A549 (cell line): Measurements from ENCODE around the gene AHCYL2.

Source experiments
- CBX2 ChIP-seq: fragments of 200-600 bp; sonication (generic); IDR thresholded peaks from 2 replicates; pipeline ENCODE4 v1.6.1; 2016; ENCODE audit warnings: low read depth, mild to moderate bottlenecking, borderline replicate concordance
- JUNB ChIP-seq: fragments of >200 bp; sonication (Bioruptor Twin); formaldehyde crosslinking; IDR thresholded peaks from 2 replicates; pipeline ENCODE4 v1.6.1; 2016
- KDM5A ChIP-seq: fragments of 200-600 bp; sonication (generic); IDR thresholded peaks from 2 replicates; pipeline ENCODE4 v1.6.1; 2016; ENCODE audit warnings: antibody characterized with exemption, mild to moderate bottlenecking
- NFE2L2 ChIP-seq: fragments of 150-350 bp; conservative IDR thresholded peaks from 2 replicates; pipeline ENCODE4 v1.6.1; 2014; ENCODE audit warnings: low read length
- NR3C1 ChIP-seq: fragments of >200 bp; sonication (Bioruptor Twin); formaldehyde crosslinking; IDR thresholded peaks from 3 replicates; pipeline ENCODE4 v1.6.1; 2017
- PHF8 ChIP-seq: fragments of 200-600 bp; sonication (generic); IDR thresholded peaks from 2 replicates; pipeline ENCODE4 v1.6.1; 2016; ENCODE audit warnings: low read depth, mild to moderate bottlenecking, antibody characterized with exemption, moderate library complexity, borderline replicate concordance
- POLR2A ChIP-seq: IDR thresholded peaks from 2 replicates; pipeline ENCODE4 v1.6.1; 2012; ENCODE audit warnings: mild to moderate bottlenecking, low read length
- SMC3 ChIP-seq: fragments of >200 bp; sonication (Bioruptor Twin); formaldehyde crosslinking; IDR thresholded peaks from 3 replicates; pipeline ENCODE4 v1.6.1; 2018; ENCODE audit warnings: inconsistent platforms
- TF ChIP-seq, protein P1 (sequence below): fragments of >200 bp; sonication (Bioruptor Twin); formaldehyde crosslinking; IDR thresholded peaks from 3 replicates; pipeline ENCODE4 v1.5.1; 2016
- TF ChIP-seq, protein P2 (sequence below): fragments of 150-350 bp; IDR thresholded peaks from 2 replicates; pipeline ENCODE4 v1.6.1; 2014; ENCODE audit warnings: low read depth, mild to moderate bottlenecking, low read length
- TF ChIP-seq, protein P3 (sequence below): fragments of 450-650 bp; IDR thresholded peaks from 2 replicates; pipeline ENCODE4 v1.6.1; 2014; ENCODE audit warnings: antibody characterized with exemption

DNA sequence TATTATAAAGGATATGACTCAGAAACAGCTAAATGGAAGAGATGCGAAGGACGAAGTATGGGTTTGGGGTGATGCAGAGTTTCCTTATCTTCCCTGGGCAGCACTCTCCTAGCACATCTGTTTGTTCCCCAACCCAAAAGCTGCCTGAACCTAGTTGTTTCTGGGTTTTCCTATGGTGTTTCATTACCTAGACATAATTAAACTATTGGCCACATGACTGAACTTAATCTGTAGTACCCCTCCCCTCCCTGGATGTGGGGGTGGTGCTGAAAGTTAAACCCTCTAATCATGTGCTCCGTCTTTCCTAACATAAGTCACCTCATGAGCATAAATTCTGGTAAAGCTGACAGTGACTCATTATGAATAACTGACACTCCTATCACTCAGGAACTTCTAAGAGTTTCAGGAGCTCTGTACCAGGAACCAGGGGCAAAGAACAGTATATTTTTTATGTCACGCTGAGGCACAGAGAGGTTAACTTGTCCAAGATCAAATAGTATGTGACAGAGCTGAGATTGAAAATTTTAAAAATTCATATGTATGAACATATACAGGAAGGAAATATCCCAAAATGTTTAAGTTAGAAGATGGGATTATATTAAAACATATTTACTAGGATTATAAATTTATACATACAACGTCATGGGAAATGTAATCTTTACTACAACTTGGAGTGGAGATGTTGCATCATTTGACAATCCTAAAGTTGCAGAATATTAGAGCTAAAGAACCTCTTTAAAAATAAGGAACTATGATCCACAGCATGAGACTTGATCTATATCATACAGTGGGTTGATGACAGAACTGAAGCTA is 214.2 kb downstream of the AHCYL2 start:
- peak; percentile 75 for TF ChIP-seq JUNB
- TF ChIP-seq CBX2, result no peak
- TF ChIP-seq, protein P1, sequence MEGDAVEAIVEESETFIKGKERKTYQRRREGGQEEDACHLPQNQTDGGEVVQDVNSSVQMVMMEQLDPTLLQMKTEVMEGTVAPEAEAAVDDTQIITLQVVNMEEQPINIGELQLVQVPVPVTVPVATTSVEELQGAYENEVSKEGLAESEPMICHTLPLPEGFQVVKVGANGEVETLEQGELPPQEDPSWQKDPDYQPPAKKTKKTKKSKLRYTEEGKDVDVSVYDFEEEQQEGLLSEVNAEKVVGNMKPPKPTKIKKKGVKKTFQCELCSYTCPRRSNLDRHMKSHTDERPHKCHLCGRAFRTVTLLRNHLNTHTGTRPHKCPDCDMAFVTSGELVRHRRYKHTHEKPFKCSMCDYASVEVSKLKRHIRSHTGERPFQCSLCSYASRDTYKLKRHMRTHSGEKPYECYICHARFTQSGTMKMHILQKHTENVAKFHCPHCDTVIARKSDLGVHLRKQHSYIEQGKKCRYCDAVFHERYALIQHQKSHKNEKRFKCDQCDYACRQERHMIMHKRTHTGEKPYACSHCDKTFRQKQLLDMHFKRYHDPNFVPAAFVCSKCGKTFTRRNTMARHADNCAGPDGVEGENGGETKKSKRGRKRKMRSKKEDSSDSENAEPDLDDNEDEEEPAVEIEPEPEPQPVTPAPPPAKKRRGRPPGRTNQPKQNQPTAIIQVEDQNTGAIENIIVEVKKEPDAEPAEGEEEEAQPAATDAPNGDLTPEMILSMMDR, result no peak
- TF ChIP-seq POLR2A, result no peak
- TF ChIP-seq KDM5A, result no peak
- TF ChIP-seq PHF8, result no peak
- TF ChIP-seq, protein P2, sequence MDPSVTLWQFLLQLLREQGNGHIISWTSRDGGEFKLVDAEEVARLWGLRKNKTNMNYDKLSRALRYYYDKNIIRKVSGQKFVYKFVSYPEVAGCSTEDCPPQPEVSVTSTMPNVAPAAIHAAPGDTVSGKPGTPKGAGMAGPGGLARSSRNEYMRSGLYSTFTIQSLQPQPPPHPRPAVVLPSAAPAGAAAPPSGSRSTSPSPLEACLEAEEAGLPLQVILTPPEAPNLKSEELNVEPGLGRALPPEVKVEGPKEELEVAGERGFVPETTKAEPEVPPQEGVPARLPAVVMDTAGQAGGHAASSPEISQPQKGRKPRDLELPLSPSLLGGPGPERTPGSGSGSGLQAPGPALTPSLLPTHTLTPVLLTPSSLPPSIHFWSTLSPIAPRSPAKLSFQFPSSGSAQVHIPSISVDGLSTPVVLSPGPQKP, result no peak
- TF ChIP-seq NFE2L2, result no peak
- TF ChIP-seq, protein P3, sequence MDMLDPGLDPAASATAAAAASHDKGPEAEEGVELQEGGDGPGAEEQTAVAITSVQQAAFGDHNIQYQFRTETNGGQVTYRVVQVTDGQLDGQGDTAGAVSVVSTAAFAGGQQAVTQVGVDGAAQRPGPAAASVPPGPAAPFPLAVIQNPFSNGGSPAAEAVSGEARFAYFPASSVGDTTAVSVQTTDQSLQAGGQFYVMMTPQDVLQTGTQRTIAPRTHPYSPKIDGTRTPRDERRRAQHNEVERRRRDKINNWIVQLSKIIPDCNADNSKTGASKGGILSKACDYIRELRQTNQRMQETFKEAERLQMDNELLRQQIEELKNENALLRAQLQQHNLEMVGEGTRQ, result peak; percentile 19; the same call in 1 of the 2 replicates
- TF ChIP-seq SMC3, result no peak
- no peak for TF ChIP-seq NR3C1
